H4 (cell line): ENCODE measurements around the gene CDK11B. TPM values are rescaled to one million over a fixed set of nuclear protein-coding genes. Genes with fewer than 3 reads are reported as not detected.
"Not testable (repeated sequence)": the region's sequence is repeated elsewhere in the genome, so short reads cannot be mapped to it uniquely, and the experiment has no call there.

Source experiments
- DNase-seq: peaks from one replicate; pipeline ENCODE4 v3.0.0-alpha.2; 2015; ENCODE audit warnings: low spot score
- total RNA-seq: library from RNA; depleted of rRNA; stranded (reverse); fragments of >200 nt; shearing (Covaris generic); gene quantifications from 2 replicates; pipeline ENCODE4 v1.2.3, GENCODE V29; 2014; rRNA removed

CDK11B gene
- 4.7 and 10.4 TPM in 2 replicates for total RNA-seq

DNA sequence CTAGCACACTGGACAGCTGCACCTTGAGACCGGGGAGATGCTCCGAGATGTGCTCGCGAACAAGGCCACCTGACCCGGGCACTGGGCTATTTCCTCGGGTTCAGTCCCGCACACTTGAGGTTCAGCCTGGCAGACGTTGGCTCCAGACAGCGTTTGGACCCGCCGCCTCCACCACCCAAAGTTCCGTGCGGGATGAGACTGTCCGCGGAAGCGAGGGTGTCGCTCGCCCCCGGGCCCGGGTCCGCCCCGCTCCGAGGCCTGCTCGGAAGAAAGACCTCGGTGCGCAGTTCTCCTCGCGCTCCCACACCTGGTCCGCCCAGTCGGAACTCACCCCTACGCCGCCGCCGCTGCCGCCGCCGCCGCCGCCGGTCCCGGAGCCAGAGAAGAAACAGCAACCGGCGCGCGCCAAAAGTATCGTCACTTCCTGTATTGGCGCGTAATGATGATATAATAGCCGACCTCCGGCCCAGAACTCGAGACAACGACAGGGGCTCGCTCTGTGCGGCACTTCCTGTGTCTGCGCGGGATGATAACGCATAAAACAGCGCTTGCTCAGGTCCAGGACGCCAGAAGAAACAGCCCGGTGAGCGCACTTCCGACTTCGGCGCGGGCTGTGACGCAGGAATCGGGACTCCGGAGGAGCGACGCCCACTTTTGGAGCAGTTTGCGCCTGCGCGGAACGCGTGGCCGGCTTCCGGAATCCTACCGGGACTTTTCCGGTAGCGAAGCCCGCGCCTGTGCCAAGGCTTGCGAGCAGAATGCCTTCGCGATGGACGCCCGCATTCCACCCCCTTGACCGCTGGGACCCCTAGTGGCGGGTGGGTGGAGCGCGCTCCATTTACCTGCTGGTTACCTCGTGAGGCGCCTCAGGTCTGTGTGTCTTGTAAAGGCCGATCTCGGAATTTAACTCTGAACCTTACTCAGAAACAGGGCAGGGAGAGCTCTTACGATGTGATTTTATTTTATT, at the start of gene CDK11B:
TSS of gene CDK11B (minus strand) at position 422 of the 967 bp plus-strand sequence. CDS start 1,519 bp downstream, outside the sequence.
- DNase-seq, result peak; percentile 94

DNA sequence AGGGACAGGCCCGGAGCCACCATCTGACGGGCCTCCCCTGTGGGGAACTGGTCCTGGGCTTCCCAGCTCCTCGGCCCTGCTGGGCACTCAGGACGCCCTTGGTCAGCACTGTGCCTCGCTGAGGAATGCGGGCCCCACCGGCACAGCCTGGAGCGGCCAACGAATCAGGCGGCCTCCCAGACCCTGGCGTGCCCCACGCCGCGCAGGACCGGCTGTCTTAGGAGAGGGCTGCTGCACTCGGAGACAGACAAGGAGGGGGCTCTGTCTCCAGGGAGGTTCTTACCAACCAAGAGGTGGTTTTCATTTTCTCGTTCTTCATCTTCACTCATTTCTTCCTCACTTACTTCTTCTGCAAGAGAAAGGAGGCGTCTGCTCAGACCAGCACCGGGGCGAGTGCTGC, 49.1 kb upstream of the CDK11B start:
- not testable (repeated sequence) for DNase-seq

GRCh38 chr1:1707241-1707640, 48.4 kb upstream of the CDK11B start:
- not testable (repeated sequence) for DNase-seq

- DNase-seq, result not testable (repeated sequence)
Measured at GRCh38 chr1:1705623-1706022, 46.8 kb upstream of the CDK11B start.

- DNase-seq, result not testable (repeated sequence)
Measured at GRCh38 chr1:1704284-1704957, 45.6 kb upstream of the CDK11B start.

GRCh38 chr1:1703796-1704195, 45.0 kb upstream of the CDK11B start:
- no peak for DNase-seq

DNA sequence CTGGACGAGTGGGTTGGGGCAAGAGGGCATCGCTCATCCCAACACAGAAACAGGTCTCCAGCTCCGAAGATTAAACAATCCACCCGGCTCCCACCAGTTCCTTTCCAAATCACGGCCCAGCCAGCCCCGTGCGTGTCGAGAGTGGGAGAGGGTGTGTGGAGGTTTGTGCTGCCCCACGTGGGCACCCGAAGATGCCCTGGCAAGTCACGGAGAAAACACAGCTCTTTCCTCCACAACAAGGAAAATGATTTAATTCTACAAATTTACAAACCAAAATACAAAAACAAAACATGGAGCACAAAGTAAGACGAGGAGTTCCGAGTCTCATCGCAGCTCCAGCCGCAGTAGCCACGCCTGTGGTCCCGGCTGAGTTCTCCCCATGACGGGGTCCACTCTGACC, 43.7 kb upstream of the CDK11B start:
- DNase-seq, result not testable (repeated sequence)

DNA sequence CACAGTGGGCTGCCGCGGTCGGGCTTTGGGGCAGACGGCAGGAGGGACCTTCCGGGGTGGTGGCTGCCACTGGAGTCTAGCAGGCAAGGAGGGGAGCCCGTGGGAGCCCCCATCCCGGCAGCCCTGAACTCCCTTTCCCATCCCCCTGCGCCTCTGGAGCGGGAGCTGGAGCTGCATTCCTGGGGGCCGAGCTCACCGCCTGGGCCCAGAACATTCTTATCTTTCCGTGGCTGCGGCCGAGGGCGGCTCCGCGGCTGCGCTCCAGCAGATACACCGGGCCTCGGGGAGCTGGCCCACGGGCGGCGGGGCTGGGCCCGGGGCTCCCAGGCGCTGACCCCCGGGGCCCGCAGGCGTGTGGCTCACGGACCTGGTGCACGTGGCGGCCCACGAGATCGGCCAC, 41.8 kb upstream of the CDK11B start:
- not testable (repeated sequence) for DNase-seq

- not testable (repeated sequence) for DNase-seq
Measured at GRCh38 chr1:1700067-1700466, 41.3 kb upstream of the CDK11B start.

DNA sequence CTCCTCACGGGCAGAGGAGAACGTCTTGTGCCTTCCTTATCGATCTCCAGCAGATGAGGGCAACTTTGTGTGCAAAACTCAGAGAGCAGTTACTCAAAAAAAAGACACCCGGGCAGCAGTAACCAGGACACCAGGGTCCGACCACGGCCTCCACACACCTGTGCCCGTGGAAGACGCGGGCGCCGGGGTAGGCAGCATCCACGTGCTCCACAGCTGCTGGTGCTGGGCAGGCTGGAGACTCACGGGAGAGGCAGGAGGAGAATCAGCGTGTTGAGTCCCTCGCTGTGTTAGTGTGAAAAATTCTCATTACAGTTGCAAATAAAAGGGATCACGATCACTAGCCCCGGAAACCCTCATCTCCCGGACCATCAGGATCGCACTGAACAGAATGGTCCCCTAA, 40.3 kb upstream of the CDK11B start:
- DNase-seq, result not testable (repeated sequence)

DNA sequence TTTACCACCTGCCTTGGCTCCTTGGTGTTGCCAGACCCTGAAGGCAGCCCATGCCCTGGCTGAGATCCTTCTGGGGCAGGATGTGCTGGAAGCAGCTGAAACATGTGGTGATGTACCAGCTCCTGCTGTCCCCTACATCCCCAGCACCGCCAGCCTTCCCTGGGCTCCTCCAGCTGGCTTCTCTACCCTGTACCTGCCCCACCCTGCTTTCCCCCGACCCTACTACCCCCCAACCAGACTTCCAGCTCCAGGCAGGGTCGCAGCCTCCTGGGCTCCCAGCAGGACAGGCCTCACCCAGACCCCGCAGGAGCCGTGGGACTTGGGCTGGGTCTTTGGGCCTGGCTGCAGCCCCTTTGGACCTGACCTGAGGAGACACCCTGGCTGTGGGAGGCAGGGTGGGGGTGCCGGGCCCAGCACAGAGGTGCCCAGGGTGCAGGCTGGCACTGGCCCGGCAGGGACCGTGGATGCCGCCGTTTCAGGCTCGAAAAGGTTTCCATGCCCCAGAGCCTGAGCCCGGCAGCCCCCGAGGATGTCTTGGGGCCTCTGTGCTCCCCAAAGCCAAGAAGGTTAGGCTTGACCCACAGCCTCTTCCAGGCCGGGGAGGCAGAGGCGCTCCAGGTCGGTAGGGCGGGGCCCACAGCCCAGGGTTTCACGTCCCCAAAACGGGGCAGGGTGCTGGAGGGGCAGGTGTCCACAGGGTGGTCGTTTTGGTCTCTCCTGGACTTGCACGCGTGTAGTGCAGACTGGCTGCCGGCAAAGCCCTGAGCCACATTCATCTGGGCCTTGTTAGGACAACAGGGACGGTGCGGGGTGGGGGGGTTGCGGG, 38.8 kb upstream of the CDK11B start:
- DNase-seq, result not testable (repeated sequence)

GRCh38 chr1:1696431-1697357, 37.9 kb upstream of the CDK11B start:
- not testable (repeated sequence) for DNase-seq

DNA sequence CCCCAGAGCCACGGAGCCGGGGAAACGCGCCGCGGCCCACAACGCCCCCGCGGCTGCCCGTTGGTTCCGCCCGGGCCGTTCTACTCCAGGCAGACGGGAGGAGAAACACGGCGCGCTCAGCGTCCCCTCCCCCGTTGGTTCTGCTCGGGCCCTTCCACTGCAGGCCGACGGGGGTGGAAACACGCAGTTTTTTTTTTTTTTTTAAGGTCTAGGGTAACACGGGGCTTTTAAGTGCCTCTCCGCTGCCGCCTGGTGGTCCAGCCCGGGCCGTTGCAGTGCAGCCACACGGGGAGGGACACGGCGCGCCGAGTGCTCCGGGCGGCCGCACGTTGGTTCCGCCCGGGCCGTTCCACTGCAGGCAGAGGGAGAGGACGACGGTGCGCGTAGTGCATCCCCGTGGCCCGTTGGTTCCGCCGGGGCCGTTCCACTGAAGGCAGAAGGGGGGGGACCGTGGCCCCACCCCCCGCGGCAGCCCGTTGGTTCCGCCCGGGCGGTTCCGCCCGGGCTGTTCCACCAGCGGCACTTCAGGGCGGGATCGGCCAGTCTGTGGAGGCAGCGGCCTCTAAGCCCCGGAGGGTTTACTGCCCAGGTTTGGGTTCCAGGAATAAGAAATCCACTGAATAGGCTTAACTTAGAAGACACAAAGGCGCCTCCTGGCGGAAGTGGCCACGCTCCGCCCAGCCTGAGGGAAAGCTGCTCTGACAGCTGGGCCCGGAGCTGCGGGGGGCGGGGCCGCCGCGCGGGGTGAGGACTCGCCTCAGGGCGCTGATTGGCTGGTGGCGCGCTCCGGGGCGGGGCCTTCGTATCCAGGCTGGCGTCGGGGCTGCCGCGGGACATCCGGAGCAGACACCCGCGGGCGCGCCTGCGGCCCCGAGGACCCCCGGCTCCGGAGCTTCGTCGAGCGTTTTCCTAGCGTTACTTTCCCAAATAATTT, 34.2 kb upstream of the CDK11B start, which contains the start of gene SLC35E2B:
TSS of gene SLC35E2B (minus strand) at position 82 of the 934 bp plus-strand sequence. CDS start 16,096 bp downstream, outside the sequence.
- DNase-seq, result peak; percentile 83

- not testable (repeated sequence) for DNase-seq
Measured at GRCh38 chr1:1692324-1692713, 33.5 kb upstream of the CDK11B start.

- not testable (repeated sequence) for DNase-seq
Measured at GRCh38 chr1:1691443-1691842, 32.6 kb upstream of the CDK11B start.

DNA sequence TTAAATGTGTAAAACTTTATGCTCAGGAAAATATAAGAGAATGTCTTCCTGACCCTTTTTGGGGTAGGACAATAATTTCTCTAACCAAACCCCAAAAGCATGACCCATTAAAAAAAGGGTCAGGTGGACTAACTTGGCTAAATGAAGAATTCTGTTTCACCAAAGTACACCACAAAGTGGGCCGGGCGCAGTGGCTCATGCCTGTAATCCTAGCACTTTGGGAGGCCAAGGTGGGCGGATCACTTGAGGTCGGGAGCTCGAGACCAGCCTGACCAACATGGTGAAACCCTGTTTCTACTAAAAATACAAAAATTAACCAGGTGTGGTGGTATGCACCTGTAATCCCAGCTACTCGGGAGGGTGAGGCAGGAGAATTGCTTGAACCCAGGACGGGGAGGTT, 30.7 kb upstream of the CDK11B start:
- not testable (repeated sequence) for DNase-seq

DNA sequence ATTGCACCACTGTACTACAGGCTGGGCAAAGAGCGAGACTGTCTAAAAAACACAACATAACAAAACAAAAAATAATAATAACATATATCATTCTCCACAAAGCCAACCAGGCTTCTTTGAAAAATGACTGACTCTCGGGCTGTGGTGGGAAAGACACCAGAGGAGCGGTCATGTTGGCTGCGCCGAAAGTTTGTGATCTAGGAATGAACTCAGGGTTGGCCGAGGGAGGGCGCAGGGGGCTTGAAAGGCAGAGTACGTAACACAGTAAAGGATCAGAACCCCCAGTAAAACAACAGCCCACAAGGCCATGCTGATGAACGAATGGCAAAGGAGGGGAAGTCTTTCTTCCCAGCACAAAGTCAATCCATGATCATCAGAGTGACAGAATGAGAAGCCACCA, 29.0 kb upstream of the CDK11B start:
- no peak for DNase-seq

GRCh38 chr1:1684031-1684681, 25.4 kb upstream of the CDK11B start:
- no peak for DNase-seq
